Measurements from ENCODE around the gene FBXO31.

The FBXO31 gene

GRCh38 chr16:87426423-87427215, 43.0 kb upstream of the FBXO31 start:
- Histone ChIP-seq H2BK12ac (ENCODE audit: low read length) (no peak overlapping the region), H3K27me3 (ENCODE audit: control insufficient read depth in 3 of 3, insufficient read depth in 3 of 3, low read depth in 1 of 3, low read length in 3 of 3) (no peaks in the 10 kb centered on the region), H3K36me3 (replicated peaks in 1 of 2; ENCODE audit: control insufficient read depth in 2 of 2, insufficient read depth in 2 of 2, low read length in 2 of 2) (peaks cover 18 to 64% of the 10 kb centered on the region in 2 donors), H2AFZ (ENCODE audit: low read length) (no peak overlapping the region), H3K79me1 (ENCODE audit: low read depth, low read length) (peaks cover 5% of the 10 kb centered on the region), H2BK120ac (ENCODE audit: low read depth, low read length) (no peak overlapping the region), H3K14ac (ENCODE audit: low read length) (no peak overlapping the region), H3K9me3 (replicated peaks in 1 of 2; ENCODE audit: control insufficient read depth in 2 of 2, insufficient read depth in 1 of 2, low read depth in 1 of 2, low read length in 2 of 2) (no peaks in the 10 kb centered on the region), H3K4me3 (ENCODE audit: low read length in 2 of 2) (no peak overlapping the region), H2AK5ac (ENCODE audit: low read depth, low read length) (no peak overlapping the region), H3K18ac (ENCODE audit: low read length) (no peak overlapping the region), H2BK5ac (ENCODE audit: low read length) (no peak overlapping the region), H4K91ac (ENCODE audit: low read depth, low read length, poor library complexity) (no peak overlapping the region), H3K9ac (ENCODE audit: low read depth, low read length, poor library complexity) (peak overlapping the region; percentile 47), H3K23ac (ENCODE audit: low read depth, low read length, poor library complexity) (no peak overlapping the region), H3K27ac (replicated peaks; ENCODE audit: low read length) (no peak overlapping the region), H2BK15ac (ENCODE audit: low read length) (no peak overlapping the region), H3K4me1 (ENCODE audit: control insufficient read depth in 2 of 2, insufficient read depth in 1 of 2, low read depth in 1 of 2, low read length in 2 of 2) (peaks cover 0 to 20% of the 10 kb centered on the region in 2 donors), H3K4me2 (ENCODE audit: insufficient read depth, low read length, poor library complexity, severe bottlenecking) (no peak overlapping the region), H4K8ac (ENCODE audit: low read depth, low read length) (no peak overlapping the region), H3K4ac (ENCODE audit: low read length) (no peak overlapping the region)
- no peak for DNase-seq (ENCODE audit: low spot score)
- WGBS, 2 donors (ENCODE audit: extremely low coverage in 2 of 2, insufficient read length in 2 of 2, insufficient replicate concordance in 1 of 2), result no CpG with 5 or more reads among the region's 18 CpGs

- no peak overlapping the region for H2BK120ac ChIP-seq (ENCODE audit: low read depth, low read length)
- no peaks in the 10 kb centered on the region for H3K27me3 ChIP-seq (ENCODE audit: control insufficient read depth in 3 of 3, insufficient read depth in 3 of 3, low read depth in 1 of 3, low read length in 3 of 3)
- no peak overlapping the region for H3K9ac ChIP-seq (ENCODE audit: low read depth, low read length, poor library complexity)
- no peak overlapping the region for H2BK5ac ChIP-seq (ENCODE audit: low read length)
- H3K4ac ChIP-seq (ENCODE audit: low read length), result no peak overlapping the region
- H3K14ac ChIP-seq (ENCODE audit: low read length), result no peak overlapping the region
- peaks cover 16 to 68% of the 10 kb centered on the region in 2 donors for H3K36me3 ChIP-seq (replicated peaks in 1 of 2; ENCODE audit: control insufficient read depth in 2 of 2, insufficient read depth in 2 of 2, low read length in 2 of 2)
- no peak for DNase-seq (ENCODE audit: low spot score)
- no peaks in the 10 kb centered on the region for H3K9me3 ChIP-seq (replicated peaks in 1 of 2; ENCODE audit: control insufficient read depth in 2 of 2, insufficient read depth in 1 of 2, low read depth in 1 of 2, low read length in 2 of 2)
- H3K4me2 ChIP-seq (ENCODE audit: insufficient read depth, low read length, poor library complexity, severe bottlenecking), result no peak overlapping the region
- no peak overlapping the region for H2BK12ac ChIP-seq (ENCODE audit: low read length)
- no peak overlapping the region for H2BK15ac ChIP-seq (ENCODE audit: low read length)
- no peak overlapping the region for H2AK5ac ChIP-seq (ENCODE audit: low read depth, low read length)
- H4K91ac ChIP-seq (ENCODE audit: low read depth, low read length, poor library complexity), result no peak overlapping the region
- no peak overlapping the region for H3K27ac ChIP-seq (replicated peaks; ENCODE audit: low read length)
- H2AFZ ChIP-seq (ENCODE audit: low read length), result no peak overlapping the region
- no peak overlapping the region for H3K18ac ChIP-seq (ENCODE audit: low read length)
- no peak overlapping the region for H4K8ac ChIP-seq (ENCODE audit: low read depth, low read length)
- no CpG with 5 or more reads among the region's 12 CpGs for WGBS, 2 donors (ENCODE audit: extremely low coverage in 2 of 2, insufficient read length in 2 of 2, insufficient replicate concordance in 1 of 2)
- H3K4me1 ChIP-seq (ENCODE audit: control insufficient read depth in 2 of 2, insufficient read depth in 1 of 2, low read depth in 1 of 2, low read length in 2 of 2), result peaks cover 0 to 20% of the 10 kb centered on the region in 2 donors
- H3K4me3 ChIP-seq (ENCODE audit: low read length in 2 of 2), result no peak overlapping the region
- peaks cover 8% of the 10 kb centered on the region for H3K79me1 ChIP-seq (ENCODE audit: low read depth, low read length)
- H3K23ac ChIP-seq (ENCODE audit: low read depth, low read length, poor library complexity), result no peak overlapping the region
Measured at GRCh38 chr16:87425941-87426340, 42.4 kb upstream of the FBXO31 start.

GRCh38 chr16:87424266-87424665, 40.7 kb upstream of the FBXO31 start:
- peaks cover 26 to 76% of the 10 kb centered on the region in 2 donors for H3K36me3 ChIP-seq (replicated peaks in 1 of 2; ENCODE audit: control insufficient read depth in 2 of 2, insufficient read depth in 2 of 2, low read length in 2 of 2)
- no peak overlapping the region for H2BK5ac ChIP-seq (ENCODE audit: low read length)
- no peak for DNase-seq (ENCODE audit: low spot score)
- H2AFZ ChIP-seq (ENCODE audit: low read length), result no peak overlapping the region
- H3K4me1 ChIP-seq (ENCODE audit: control insufficient read depth in 2 of 2, insufficient read depth in 1 of 2, low read depth in 1 of 2, low read length in 2 of 2), result peaks cover 0 to 20% of the 10 kb centered on the region in 2 donors
- no peak overlapping the region for H4K91ac ChIP-seq (ENCODE audit: low read depth, low read length, poor library complexity)
- H3K4me2 ChIP-seq (ENCODE audit: insufficient read depth, low read length, poor library complexity, severe bottlenecking), result no peak overlapping the region
- peaks cover 6% of the 10 kb centered on the region for H3K79me1 ChIP-seq (ENCODE audit: low read depth, low read length)
- peak overlapping the region; percentile 66 for H3K14ac ChIP-seq (ENCODE audit: low read length)
- WGBS, 2 donors (ENCODE audit: extremely low coverage in 2 of 2, insufficient read length in 2 of 2, insufficient replicate concordance in 1 of 2), result no CpG with 5 or more reads among the region's 12 CpGs
- H3K18ac ChIP-seq (ENCODE audit: low read length), result peak overlapping the region; percentile 82
- no peaks in the 10 kb centered on the region for H3K27me3 ChIP-seq (ENCODE audit: control insufficient read depth in 3 of 3, insufficient read depth in 3 of 3, low read depth in 1 of 3, low read length in 3 of 3)
- peak overlapping the region; percentile 1 for H3K9ac ChIP-seq (ENCODE audit: low read depth, low read length, poor library complexity)
- no peak overlapping the region for H3K4ac ChIP-seq (ENCODE audit: low read length)
- H3K9me3 ChIP-seq (replicated peaks in 1 of 2; ENCODE audit: control insufficient read depth in 2 of 2, insufficient read depth in 1 of 2, low read depth in 1 of 2, low read length in 2 of 2), result no peaks in the 10 kb centered on the region
- H2BK15ac ChIP-seq (ENCODE audit: low read length), result no peak overlapping the region
- peak overlapping the region; percentile 73 for H4K8ac ChIP-seq (ENCODE audit: low read depth, low read length)
- no peak overlapping the region for H2AK5ac ChIP-seq (ENCODE audit: low read depth, low read length)
- peak overlapping the region; percentile 56 for H3K23ac ChIP-seq (ENCODE audit: low read depth, low read length, poor library complexity)
- no peak overlapping the region for H2BK120ac ChIP-seq (ENCODE audit: low read depth, low read length)
- H3K27ac ChIP-seq (replicated peaks; ENCODE audit: low read length), result no peak overlapping the region
- no peak overlapping the region for H2BK12ac ChIP-seq (ENCODE audit: low read length)
- H3K4me3 ChIP-seq (ENCODE audit: low read length in 2 of 2), result no peak overlapping the region

GRCh38 chr16:87423429-87423828, 39.9 kb upstream of the FBXO31 start:
- no peak overlapping the region for H4K91ac ChIP-seq (ENCODE audit: low read depth, low read length, poor library complexity)
- H2BK15ac ChIP-seq (ENCODE audit: low read length), result no peak overlapping the region
- no peak overlapping the region for H2AK5ac ChIP-seq (ENCODE audit: low read depth, low read length)
- no peak overlapping the region for H3K4me2 ChIP-seq (ENCODE audit: insufficient read depth, low read length, poor library complexity, severe bottlenecking)
- H3K4ac ChIP-seq (ENCODE audit: low read length), result no peak overlapping the region
- H4K8ac ChIP-seq (ENCODE audit: low read depth, low read length), result no peak overlapping the region
- H3K23ac ChIP-seq (ENCODE audit: low read depth, low read length, poor library complexity), result peak overlapping the region; percentile 89
- no CpG with 5 or more reads among the region's 15 CpGs for WGBS, 2 donors (ENCODE audit: extremely low coverage in 2 of 2, insufficient read length in 2 of 2, insufficient replicate concordance in 1 of 2)
- H3K4me1 ChIP-seq (ENCODE audit: control insufficient read depth in 2 of 2, insufficient read depth in 1 of 2, low read depth in 1 of 2, low read length in 2 of 2), result peaks cover 0 to 20% of the 10 kb centered on the region in 2 donors
- no peak overlapping the region for H3K27ac ChIP-seq (replicated peaks; ENCODE audit: low read length)
- H3K79me1 ChIP-seq (ENCODE audit: low read depth, low read length), result peaks cover 6% of the 10 kb centered on the region
- no peak overlapping the region for H2AFZ ChIP-seq (ENCODE audit: low read length)
- no peak overlapping the region for H2BK12ac ChIP-seq (ENCODE audit: low read length)
- no peaks in the 10 kb centered on the region for H3K9me3 ChIP-seq (replicated peaks in 1 of 2; ENCODE audit: control insufficient read depth in 2 of 2, insufficient read depth in 1 of 2, low read depth in 1 of 2, low read length in 2 of 2)
- no peaks in the 10 kb centered on the region for H3K27me3 ChIP-seq (ENCODE audit: control insufficient read depth in 3 of 3, insufficient read depth in 3 of 3, low read depth in 1 of 3, low read length in 3 of 3)
- H3K4me3 ChIP-seq (ENCODE audit: low read length in 2 of 2), result no peak overlapping the region
- H3K9ac ChIP-seq (ENCODE audit: low read depth, low read length, poor library complexity), result no peak overlapping the region
- peaks cover 27 to 70% of the 10 kb centered on the region in 2 donors for H3K36me3 ChIP-seq (replicated peaks in 1 of 2; ENCODE audit: control insufficient read depth in 2 of 2, insufficient read depth in 2 of 2, low read length in 2 of 2)
- H2BK5ac ChIP-seq (ENCODE audit: low read length), result no peak overlapping the region
- no peak overlapping the region for H3K18ac ChIP-seq (ENCODE audit: low read length)
- H2BK120ac ChIP-seq (ENCODE audit: low read depth, low read length), result no peak overlapping the region
- H3K14ac ChIP-seq (ENCODE audit: low read length), result no peak overlapping the region
- no peak for DNase-seq (ENCODE audit: low spot score)
